Activated CD8-positive, alpha-beta T cell treated with anti-CD3 and anti-CD28 coated beads for 36 hours (primary cell): Measurements from ENCODE around the gene IFNL4. TPM values are rescaled to one million over a fixed set of nuclear protein-coding genes. Genes with fewer than 3 reads are reported as not detected.

Experiments used
- ATAC-seq: fragments of 200-7000 bp; cut with Tn5 transposase; one replicate; pipeline ENCODE4 v1.10.0; 2021; ENCODE audit warnings: mild to moderate bottlenecking, moderate library complexity
- CTCF ChIA-PET: fragments of 350-600 bp; sonication (Branson Sonifier 250); formaldehyde crosslinking; loops from one replicate; lab custom pipeline; 2021; ENCODE audit warnings: antibody characterized with exemption; lab: Charles Lee
- POLR2A ChIA-PET: fragments of 350-600 bp; sonication (Branson Sonifier 250); formaldehyde crosslinking; loops from one replicate; lab custom pipeline; 2021; ENCODE audit warnings: antibody characterized with exemption; lab: Charles Lee
- DNase-seq: peaks from one replicate; pipeline ENCODE4 v3.0.0-alpha.2; 2020
- H3K27ac Mint-ChIP-seq: one replicate; pipeline ENCODE4 v1.8.0; 2021; ENCODE audit warnings: mild to moderate bottlenecking, mixed read lengths
- H3K27me3 Mint-ChIP-seq: one replicate; pipeline ENCODE4 v1.8.0; 2021; ENCODE audit warnings: mixed read lengths
- H3K36me3 Mint-ChIP-seq: one replicate; pipeline ENCODE4 v1.8.0; 2021; ENCODE audit warnings: low read depth, mixed read lengths
- H3K4me1 Mint-ChIP-seq: one replicate; pipeline ENCODE4 v1.8.0; 2021; ENCODE audit warnings: low read depth, mixed read lengths
- H3K4me3 Mint-ChIP-seq: one replicate; pipeline ENCODE4 v1.8.0; 2021; ENCODE audit warnings: mild to moderate bottlenecking, moderate library complexity, mixed read lengths
- H3K9me3 Mint-ChIP-seq: one replicate; pipeline ENCODE4 v1.8.0; 2021; ENCODE audit warnings: mixed read lengths
- CTCF ChIP-seq: fragments of 200-600 bp; IDR thresholded peaks from one replicate; pipeline ENCODE4 v1.8.0; 2022; ENCODE audit warnings: antibody characterized with exemption, mild to moderate bottlenecking
- intact Hi-C: fragments of 100-400 bp; cut with micrococcal nuclease; formaldehyde crosslinking; loops from one replicate; pipeline ENCODE4 v1.10.0; 2022
- total RNA-seq, 2 experiments: library from RNA; stranded (reverse); gene quantifications; one replicate each; pipeline ENCODE4 v1.2.3, GENCODE V29; 2021

Gene IFNL4
- total RNA-seq, 2 experiments from 2014 or later = not detected

- Mint-ChIP-seq H3K4me3 (no peak overlapping the region), H3K27ac (no peak overlapping the region), H3K9me3 (no peaks in the 10 kb centered on the region), H3K27me3 (peaks cover 31% of the 10 kb centered on the region), H3K4me1 (peaks cover 7% of the 10 kb centered on the region), H3K36me3 (no peaks in the 10 kb centered on the region)
- ChIA-PET CTCF (interaction anchor here (1.0 kb wide), 2 partner anchors 9 to 66 kb away, joined by 3 read pairs; no protein-coding TSS in a partner anchor), POLR2A (interaction anchor here (0.9 kb wide), 1 partner anchor 15 kb away, joined by 3 read pairs; no protein-coding TSS in a partner anchor)
- DNase-seq = no peak
- no peak for TF ChIP-seq CTCF
- ATAC-seq = no peak
- intact Hi-C loops = no loop called here
Observed at GRCh38 chr19:39261704-39262103, 13.0 kb upstream of the IFNL4 start.

GRCh38 chr19:39257227-39257626 is 8.6 kb upstream of the IFNL4 start:
- POLR2A ChIA-PET = no interaction called here
- no peak for DNase-seq
- Mint-ChIP-seq H3K36me3 (no peaks in the 10 kb centered on the region), H3K4me3 (no peak overlapping the region), H3K9me3 (no peaks in the 10 kb centered on the region), H3K4me1 (peaks cover 5% of the 10 kb centered on the region), H3K27ac (no peak overlapping the region), H3K27me3 (peaks cover 2% of the 10 kb centered on the region)
- intact Hi-C loops = no loop called here
- TF ChIP-seq CTCF = no peak
- CTCF ChIA-PET = interaction anchor here (1.3 kb wide), 1 partner anchor 135 kb away, joined by 3 read pairs; no protein-coding TSS in a partner anchor
- no peak for ATAC-seq

GRCh38 chr19:39254531-39255345 is 6.1 kb upstream of the IFNL4 start:
- Mint-ChIP-seq H3K9me3 (no peaks in the 10 kb centered on the region), H3K4me3 (no peak overlapping the region), H3K27ac (no peak overlapping the region), H3K4me1 (peaks cover 5% of the 10 kb centered on the region), H3K27me3 (no peaks in the 10 kb centered on the region), H3K36me3 (no peaks in the 10 kb centered on the region)
- CTCF ChIA-PET = interaction anchor here (1.3 kb wide), 1 partner anchor 72 kb away, joined by 5 read pairs; no protein-coding TSS in a partner anchor
- ATAC-seq (no peak), DNase-seq (no peak)
- intact Hi-C loops = no loop called here
- POLR2A ChIA-PET = interaction anchor here (0.6 kb wide), 1 partner anchor 9 kb away, joined by 3 read pairs; no protein-coding TSS in a partner anchor
- TF ChIP-seq CTCF = no peak

- peaks cover 5% of the 10 kb centered on the region for H3K4me1 Mint-ChIP-seq
- no peak for ATAC-seq
- no peak for TF ChIP-seq CTCF
- no peak overlapping the region for H3K27ac Mint-ChIP-seq
- CTCF ChIA-PET = no interaction called here
- no peaks in the 10 kb centered on the region for H3K36me3 Mint-ChIP-seq
- no peaks in the 10 kb centered on the region for H3K9me3 Mint-ChIP-seq
- no peak overlapping the region for H3K4me3 Mint-ChIP-seq
- DNase-seq = no peak
- POLR2A ChIA-PET = no interaction called here
- H3K27me3 Mint-ChIP-seq = peaks cover 1% of the 10 kb centered on the region
- intact Hi-C loops = no loop called here
Observed at GRCh38 chr19:39253374-39254149, 4.9 kb upstream of the IFNL4 start.
